Dendritic cell treated with granulocyte-macrophage colony-stimulating factor and Interleukin-4, amounts not matched to agents 40 ng/mL and 50 ng/mL, for 4 days (primary cell): Measurements from ENCODE around the gene ST7.

Experiments
- H3K27ac Mint-ChIP-seq: one replicate; pipeline ENCODE4 v1.8.0; 2022; ENCODE audit warnings: mild to moderate bottlenecking, mixed read lengths
- H3K27me3 Mint-ChIP-seq: one replicate; pipeline ENCODE4 v1.8.0; 2022; ENCODE audit warnings: mild to moderate bottlenecking, mixed read lengths
- H3K36me3 Mint-ChIP-seq: one replicate; pipeline ENCODE4 v1.8.0; 2022; ENCODE audit warnings: low read depth, mixed read lengths
- H3K4me1 Mint-ChIP-seq: one replicate; pipeline ENCODE4 v1.8.0; 2022; ENCODE audit warnings: low read depth, mixed read lengths
- H3K4me3 Mint-ChIP-seq: one replicate; pipeline ENCODE4 v1.8.0; 2022; ENCODE audit warnings: mild to moderate bottlenecking, moderate library complexity, mixed read lengths
- H3K9me3 Mint-ChIP-seq: one replicate; pipeline ENCODE4 v1.8.0; 2022; ENCODE audit warnings: mixed read lengths
- intact Hi-C: fragments of 100-400 bp; cut with micrococcal nuclease; formaldehyde crosslinking; loops from one replicate; pipeline ENCODE4 v1.15.0; 2022

ST7 gene

DNA sequence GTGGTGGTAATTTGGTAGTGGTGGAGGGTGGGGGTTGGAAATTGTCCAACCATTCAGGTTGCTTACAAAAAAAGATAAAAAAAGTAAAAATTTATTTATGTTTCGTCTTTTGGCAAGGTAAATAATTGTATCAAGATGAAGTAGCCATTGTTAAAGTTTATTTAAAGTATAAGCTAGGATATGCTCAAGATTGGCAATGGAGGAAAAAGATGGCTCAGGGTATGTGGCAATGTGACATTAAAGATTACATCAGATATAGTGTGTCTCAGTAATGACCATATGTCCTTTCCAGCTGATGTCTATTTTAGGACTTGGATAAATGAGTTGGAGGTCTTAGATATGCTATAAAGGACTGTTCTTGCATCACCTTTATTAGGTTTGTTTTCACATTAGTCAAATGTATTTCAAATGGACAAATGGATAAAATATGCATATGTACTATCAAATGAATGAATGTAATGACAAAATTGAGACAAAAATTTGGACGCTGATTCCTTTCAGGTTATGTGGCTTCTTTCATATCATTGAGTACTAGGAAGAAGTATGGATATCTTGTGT, 60.9 kb downstream of the ST7 start:
- H3K27ac Mint-ChIP-seq, result no peak overlapping the region
- H3K9me3 Mint-ChIP-seq, result no peaks in the 10 kb centered on the region
- H3K36me3 Mint-ChIP-seq, result no peaks in the 10 kb centered on the region
- peaks cover 6% of the 10 kb centered on the region for H3K27me3 Mint-ChIP-seq
- intact Hi-C loops, result no loop called here
- H3K4me3 Mint-ChIP-seq, result no peak overlapping the region
- peaks cover 52% of the 10 kb centered on the region for H3K4me1 Mint-ChIP-seq

DNA sequence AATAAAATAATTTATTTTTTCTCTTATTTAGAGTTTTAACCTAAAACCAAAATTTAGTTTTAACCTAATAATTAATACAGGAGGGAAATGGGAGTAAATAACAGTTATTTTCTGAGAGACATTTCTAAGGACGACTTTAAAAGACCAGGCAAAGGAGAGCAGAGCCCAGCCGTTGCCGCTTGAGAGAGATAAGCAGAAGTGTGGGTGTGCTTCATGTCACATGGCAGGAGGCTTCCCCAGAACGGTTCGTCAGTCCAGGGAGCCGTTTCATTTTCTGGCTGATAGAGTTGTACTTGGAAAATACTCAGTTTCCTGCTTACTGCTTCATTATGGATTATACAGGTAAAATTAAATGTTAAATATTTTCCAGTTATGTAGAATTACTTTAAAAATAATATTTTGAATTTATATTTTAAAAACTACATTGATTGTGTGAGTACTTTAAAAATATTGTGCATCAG, 61.4 kb downstream of the ST7 start:
- Mint-ChIP-seq H3K9me3 (no peaks in the 10 kb centered on the region), H3K27ac (peak overlapping the region; percentile 63), H3K4me1 (peaks cover 47% of the 10 kb centered on the region), H3K4me3 (peak overlapping the region; percentile 13), H3K36me3 (no peaks in the 10 kb centered on the region), H3K27me3 (peaks cover 6% of the 10 kb centered on the region)
- intact Hi-C loops, result no loop called here

DNA sequence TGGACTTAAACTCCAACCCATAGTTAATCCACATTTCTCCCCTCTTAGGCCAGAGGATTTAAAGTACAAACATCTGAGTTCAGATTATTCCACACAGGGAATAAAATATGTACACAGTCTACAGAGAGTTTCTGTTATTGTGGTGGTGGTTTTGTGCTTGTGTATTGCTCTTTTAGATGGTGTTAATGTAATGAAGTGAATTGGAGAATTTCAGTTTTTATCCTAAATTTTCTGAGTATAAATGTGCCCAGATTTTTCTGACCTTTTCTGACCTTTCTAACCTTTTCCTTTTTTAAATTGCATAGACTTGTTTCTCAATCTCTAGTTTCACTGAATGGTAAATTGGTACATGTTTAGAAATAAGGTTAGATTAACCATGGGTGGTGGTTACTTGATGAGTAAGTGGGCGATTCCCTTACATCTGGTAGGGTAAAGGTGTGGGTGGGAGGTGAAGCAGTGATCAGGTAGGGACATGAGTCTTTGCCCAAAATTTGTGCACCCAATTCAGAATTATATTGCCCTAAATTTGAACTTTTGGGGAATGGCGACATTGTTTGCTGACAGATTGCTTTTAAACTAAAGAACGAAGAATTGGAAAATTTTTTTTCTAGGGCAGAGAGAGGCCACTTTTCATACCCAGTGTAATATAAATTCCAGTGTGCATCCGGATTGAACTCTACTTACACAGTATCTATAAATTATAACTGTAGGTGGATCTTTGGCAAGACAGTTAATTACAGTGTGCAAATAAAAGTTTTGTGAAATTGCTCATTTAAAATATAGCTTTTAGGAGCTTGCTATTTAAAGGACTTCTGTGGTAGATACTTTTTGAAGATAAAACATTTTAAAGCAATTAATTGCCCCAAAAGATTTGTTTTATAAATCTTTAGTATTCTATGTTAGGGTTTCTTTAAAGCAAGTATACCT, 62.2 kb downstream of the ST7 start:
- intact Hi-C loops, result no loop called here
- Mint-ChIP-seq H3K9me3 (no peaks in the 10 kb centered on the region), H3K4me1 (peaks cover 38% of the 10 kb centered on the region), H3K36me3 (no peaks in the 10 kb centered on the region), H3K27me3 (peaks cover 4% of the 10 kb centered on the region), H3K4me3 (peak overlapping the region; percentile 55), H3K27ac (peak overlapping the region; percentile 63)

DNA sequence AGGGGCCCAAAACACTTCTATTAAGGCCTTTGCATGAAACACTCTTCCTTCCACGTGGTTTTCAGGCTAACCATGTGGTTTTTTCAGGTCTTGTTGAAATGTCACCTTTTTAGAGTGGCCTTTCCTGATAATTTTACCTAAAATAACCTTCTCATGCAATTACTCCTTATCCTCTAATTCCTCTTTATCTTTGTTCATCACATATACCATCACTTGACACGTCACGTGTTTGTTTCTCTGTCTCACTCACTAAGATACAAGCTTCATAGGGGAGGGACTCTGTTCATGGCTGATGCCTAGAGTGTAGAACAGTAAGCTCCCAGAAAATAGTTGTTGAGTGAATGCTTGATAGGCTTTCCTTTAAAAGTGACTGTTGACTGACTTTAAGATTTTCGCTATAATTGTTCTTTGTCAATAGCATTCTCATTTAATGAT, 63.7 kb downstream of the ST7 start:
- intact Hi-C loops, result no loop called here
- Mint-ChIP-seq H3K9me3 (no peaks in the 10 kb centered on the region), H3K36me3 (no peaks in the 10 kb centered on the region), H3K4me1 (peaks cover 24% of the 10 kb centered on the region), H3K27me3 (no peaks in the 10 kb centered on the region), H3K4me3 (no peak overlapping the region), H3K27ac (no peak overlapping the region)

DNA sequence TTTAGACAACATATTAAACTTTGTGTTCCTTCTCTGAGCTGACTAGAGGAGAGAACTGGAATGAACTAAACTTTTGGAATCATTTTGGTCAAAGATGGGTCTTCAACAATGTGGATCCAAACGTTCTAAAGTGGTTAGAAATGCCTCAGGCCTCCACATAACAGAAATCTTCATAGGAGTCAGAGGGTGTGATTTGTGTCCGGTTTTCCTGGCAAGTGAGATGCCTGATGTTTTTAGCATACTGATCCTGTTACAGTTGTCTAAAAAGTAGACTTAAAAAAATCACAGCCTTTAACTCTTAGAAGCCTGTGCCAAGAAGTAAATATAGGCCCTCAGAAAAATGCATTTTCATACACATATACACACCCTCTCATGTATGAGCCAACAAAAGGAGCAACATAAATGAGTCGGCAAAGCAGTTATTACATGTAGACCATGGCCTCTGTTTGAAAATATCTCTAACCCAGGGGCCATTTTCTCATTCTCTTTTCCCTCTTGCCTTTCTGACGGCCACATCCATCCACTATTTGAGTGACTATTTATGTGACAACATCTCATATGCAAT, 64.5 kb downstream of the ST7 start:
- Mint-ChIP-seq H3K4me1 (peaks cover 24% of the 10 kb centered on the region), H3K36me3 (no peaks in the 10 kb centered on the region), H3K27ac (no peak overlapping the region), H3K4me3 (no peak overlapping the region), H3K27me3 (no peaks in the 10 kb centered on the region), H3K9me3 (no peaks in the 10 kb centered on the region)
- intact Hi-C loops, result no loop called here

DNA sequence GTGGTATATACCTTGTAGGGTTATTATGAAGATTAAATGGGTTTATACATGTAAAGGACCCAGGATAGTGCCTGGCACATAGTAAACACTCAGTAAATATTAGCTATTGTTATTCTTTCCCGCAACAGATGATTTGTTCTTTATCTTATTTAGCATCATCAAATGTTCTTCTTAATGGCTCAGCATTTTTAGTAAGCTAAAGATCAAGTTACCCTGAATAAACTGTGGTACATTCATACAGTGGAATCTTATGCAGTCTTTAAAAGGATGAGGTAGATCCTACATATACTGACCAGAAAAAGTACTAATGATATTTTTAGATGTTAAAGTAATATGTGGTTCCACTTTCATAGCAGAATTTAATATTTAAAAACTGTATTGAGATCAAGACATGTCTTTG, 65.4 kb downstream of the ST7 start:
- Mint-ChIP-seq H3K4me1 (peaks cover 31% of the 10 kb centered on the region), H3K36me3 (no peaks in the 10 kb centered on the region), H3K4me3 (no peak overlapping the region), H3K27me3 (no peaks in the 10 kb centered on the region), H3K27ac (no peak overlapping the region), H3K9me3 (no peaks in the 10 kb centered on the region)
- intact Hi-C loops, result no loop called here

DNA sequence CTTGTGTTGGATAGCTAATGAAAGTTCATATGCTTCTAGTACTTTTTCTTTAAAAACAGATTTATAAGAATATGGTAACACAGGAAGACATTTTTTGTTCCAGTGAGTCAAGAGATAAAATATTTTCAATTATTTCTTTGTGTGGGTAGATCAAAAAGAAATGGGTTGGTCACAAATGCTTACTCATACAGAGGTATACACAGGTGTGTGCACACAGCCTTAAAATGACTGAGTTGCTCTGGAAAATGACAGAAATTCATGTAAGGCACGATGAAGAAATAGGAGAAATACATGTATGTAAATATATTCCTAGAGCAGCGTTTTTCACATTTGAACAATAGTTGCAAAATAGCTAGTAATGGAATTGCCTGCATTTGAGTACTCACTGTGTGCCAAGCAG, 66.0 kb downstream of the ST7 start:
- intact Hi-C loops, result no loop called here
- Mint-ChIP-seq H3K9me3 (no peaks in the 10 kb centered on the region), H3K27me3 (no peaks in the 10 kb centered on the region), H3K4me1 (peaks cover 31% of the 10 kb centered on the region), H3K36me3 (no peaks in the 10 kb centered on the region), H3K27ac (no peak overlapping the region), H3K4me3 (no peak overlapping the region)

DNA sequence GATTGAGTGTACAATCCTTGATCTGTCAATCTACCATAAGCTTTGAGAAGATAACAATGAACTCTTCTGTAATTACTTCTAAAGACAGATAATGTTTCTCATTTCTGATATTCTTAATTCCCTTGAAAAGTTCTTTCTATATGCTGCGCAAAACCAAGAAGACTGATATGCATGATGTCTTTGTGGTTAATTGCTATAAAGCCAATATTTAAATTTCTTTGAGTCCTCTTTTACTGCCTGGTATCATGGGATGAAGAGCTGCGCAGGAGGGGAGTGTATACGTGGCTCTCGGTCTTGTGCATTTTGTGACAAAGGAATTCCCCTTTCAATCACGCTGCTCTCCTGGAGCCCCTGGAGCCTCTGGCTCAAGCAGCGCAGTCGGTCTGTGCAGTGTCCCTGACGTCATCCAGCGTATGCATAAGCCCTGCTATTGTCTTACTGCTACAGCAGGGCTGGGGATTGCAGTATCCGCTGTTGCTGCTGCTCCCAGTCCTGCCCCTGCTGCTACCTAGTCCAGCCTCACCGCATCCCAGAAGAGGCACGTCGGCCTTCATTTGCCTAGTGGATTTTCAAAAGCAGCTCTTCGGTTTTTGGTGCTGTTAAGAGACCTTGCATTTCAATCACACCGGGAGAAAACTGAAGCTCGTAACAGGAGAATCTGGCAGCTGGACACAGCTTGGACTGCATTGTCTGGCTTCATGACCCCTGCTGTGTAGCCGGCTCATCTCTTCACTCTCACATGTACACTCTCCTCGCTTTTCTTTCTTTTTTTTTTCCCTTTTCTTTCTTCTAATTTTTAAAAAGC, 66.7 kb downstream of the ST7 start:
- intact Hi-C loops, result no loop called here
- no peaks in the 10 kb centered on the region for H3K36me3 Mint-ChIP-seq
- no peaks in the 10 kb centered on the region for H3K9me3 Mint-ChIP-seq
- H3K27me3 Mint-ChIP-seq, result no peaks in the 10 kb centered on the region
- H3K4me3 Mint-ChIP-seq, result no peak overlapping the region
- peaks cover 31% of the 10 kb centered on the region for H3K4me1 Mint-ChIP-seq
- H3K27ac Mint-ChIP-seq, result no peak overlapping the region

DNA sequence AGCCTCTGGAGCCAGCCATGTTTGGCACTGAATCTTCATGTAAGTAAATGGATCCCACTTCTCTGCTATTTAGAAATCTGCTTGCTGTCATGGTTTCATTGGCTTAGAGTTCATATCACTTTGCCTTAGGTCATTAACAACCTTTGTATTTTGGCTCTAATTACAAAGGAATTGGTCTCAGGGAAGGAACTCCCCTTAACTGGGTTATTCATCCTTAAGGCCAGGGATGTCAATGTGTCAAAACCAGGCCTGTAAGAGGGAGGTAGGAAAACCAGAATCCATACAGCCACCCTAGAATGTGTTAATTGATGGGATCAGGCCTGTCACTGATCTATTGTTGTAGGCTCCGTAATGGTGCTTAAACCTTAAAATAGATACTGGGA, 67.3 kb downstream of the ST7 start:
- Mint-ChIP-seq H3K4me1 (peaks cover 25% of the 10 kb centered on the region), H3K27ac (no peak overlapping the region)

DNA sequence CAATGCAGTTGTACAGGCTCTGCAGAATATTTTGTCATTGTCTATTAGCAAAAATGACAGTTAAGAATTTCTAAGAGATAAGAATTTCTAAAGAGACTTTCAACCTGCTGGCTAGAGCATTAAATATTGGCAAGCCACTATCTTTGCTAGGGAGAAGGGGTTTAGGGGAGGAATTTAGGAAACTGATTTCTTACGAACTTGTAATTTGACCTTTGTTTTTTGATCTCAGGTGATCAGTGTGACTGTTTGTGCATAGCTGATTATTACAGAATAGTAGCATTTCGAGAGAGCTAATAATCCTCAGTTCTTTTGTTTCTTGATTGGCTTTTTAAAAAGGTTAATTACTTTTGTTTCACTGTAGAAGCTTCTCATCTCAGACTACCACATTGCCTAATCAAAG, 68.1 kb downstream of the ST7 start:
- Mint-ChIP-seq H3K27me3 (no peaks in the 10 kb centered on the region), H3K4me1 (peaks cover 23% of the 10 kb centered on the region), H3K36me3 (no peaks in the 10 kb centered on the region), H3K4me3 (no peak overlapping the region), H3K9me3 (no peaks in the 10 kb centered on the region), H3K27ac (no peak overlapping the region)
- intact Hi-C loops, result no loop called here

More for the DNA sequence above, 67.3 kb downstream of the ST7 start:
- H3K9me3 Mint-ChIP-seq, result no peaks in the 10 kb centered on the region
- no peak overlapping the region for H3K4me3 Mint-ChIP-seq
- intact Hi-C loops, result no loop called here
- H3K27me3 Mint-ChIP-seq, result no peaks in the 10 kb centered on the region
- H3K36me3 Mint-ChIP-seq, result no peaks in the 10 kb centered on the region

DNA sequence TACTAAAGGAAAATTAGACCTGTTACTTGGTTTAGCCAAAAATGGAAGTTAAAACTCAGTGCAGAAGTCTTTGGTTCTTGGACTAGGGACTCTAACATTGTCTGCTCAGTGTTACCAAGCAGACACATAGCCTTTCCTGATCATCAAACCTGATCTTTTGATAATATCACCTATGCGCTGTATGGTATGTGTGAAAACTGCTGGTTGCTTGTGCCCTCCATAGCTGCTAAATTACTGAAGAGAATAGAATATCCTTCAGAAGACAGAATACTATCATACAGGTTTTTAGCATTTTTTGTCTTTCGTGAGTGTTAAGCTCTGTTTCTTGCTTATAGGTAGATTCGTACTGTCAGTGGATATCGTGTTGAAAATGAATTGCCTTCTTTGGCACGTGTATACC, 68.7 kb downstream of the ST7 start:
- Mint-ChIP-seq H3K4me1 (peaks cover 21% of the 10 kb centered on the region), H3K36me3 (no peaks in the 10 kb centered on the region), H3K27ac (no peak overlapping the region), H3K4me3 (no peak overlapping the region), H3K9me3 (no peaks in the 10 kb centered on the region), H3K27me3 (no peaks in the 10 kb centered on the region)
- intact Hi-C loops, result no loop called here

DNA sequence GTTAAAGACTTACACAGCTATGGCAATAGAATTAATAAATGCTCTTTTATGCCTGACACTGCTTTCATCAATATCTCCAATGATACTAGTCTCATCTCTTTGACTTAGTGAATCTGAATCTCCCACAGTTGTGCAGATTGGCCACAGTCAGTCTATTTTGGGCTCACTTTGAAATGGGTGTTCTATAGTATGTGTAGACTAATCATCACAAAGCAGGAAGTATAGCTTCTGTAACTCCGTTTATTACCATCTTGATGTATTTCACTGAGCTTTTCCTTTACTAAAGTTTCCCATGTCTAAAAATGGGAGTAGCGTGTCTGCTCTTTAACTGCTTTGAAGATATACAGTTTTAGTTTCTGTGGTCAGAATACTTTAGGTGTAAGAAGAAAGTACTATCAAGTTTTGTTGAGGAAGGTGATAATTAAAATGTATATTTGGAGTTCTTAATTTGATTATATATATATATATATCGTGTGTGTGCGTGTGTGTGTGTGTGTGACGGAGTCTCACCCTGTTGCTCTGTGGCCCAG, 70.1 kb downstream of the ST7 start:
- intact Hi-C loops, result no loop called here
- no peaks in the 10 kb centered on the region for H3K27me3 Mint-ChIP-seq
- H3K36me3 Mint-ChIP-seq, result no peaks in the 10 kb centered on the region
- H3K4me1 Mint-ChIP-seq, result peaks cover 9% of the 10 kb centered on the region
- H3K27ac Mint-ChIP-seq, result no peak overlapping the region
- H3K4me3 Mint-ChIP-seq, result no peak overlapping the region
- H3K9me3 Mint-ChIP-seq, result no peaks in the 10 kb centered on the region

DNA sequence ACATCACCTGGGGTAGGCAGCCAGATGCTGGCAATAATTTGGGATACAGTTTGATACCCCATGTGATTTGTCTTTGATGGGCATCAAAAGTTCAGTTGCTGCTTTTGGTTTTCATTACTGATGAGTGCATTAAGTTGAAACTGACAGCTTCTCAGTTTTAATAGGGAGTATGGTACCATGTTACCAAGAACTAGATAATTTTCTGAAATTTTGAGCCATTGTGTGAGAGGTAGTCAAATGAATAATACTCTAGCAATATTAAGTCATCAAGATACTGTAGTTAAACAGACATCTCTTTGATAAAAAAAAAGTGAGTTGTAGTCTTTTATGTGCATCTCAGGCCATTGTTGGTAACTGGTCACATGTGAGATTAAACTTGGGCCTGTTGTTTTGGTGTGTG, 71.5 kb downstream of the ST7 start:
- no peak overlapping the region for H3K27ac Mint-ChIP-seq
- H3K36me3 Mint-ChIP-seq, result no peaks in the 10 kb centered on the region
- intact Hi-C loops, result no loop called here
- no peak overlapping the region for H3K4me3 Mint-ChIP-seq
- H3K9me3 Mint-ChIP-seq, result peaks cover 6% of the 10 kb centered on the region
- peaks cover 8% of the 10 kb centered on the region for H3K4me1 Mint-ChIP-seq
- no peaks in the 10 kb centered on the region for H3K27me3 Mint-ChIP-seq
